HepG2 (cell line): ENCODE data around the gene RASA3. TPM values are rescaled to one million over a fixed set of nuclear protein-coding genes. Genes with fewer than 3 reads are reported as not detected.

Source experiments
- ATAC-seq: fragments of 200-7000 bp; cut with Tn5 transposase; 3 replicates; pipeline ENCODE4 v1.9.1; 2020; ENCODE audit warnings: mild to moderate bottlenecking, moderate library complexity
- BruUV-seq: library from RNA; stranded (reverse); fragments of 400-500 nt; replicated peaks from 2 replicates; lab custom pipeline; 2021; lab: Mats Ljungman, UMichigan
- CTCF ChIA-PET: fragments of 300-600 bp; formaldehyde crosslinking; extraction: SDS; loops from one replicate; lab custom pipeline; 2021; ENCODE audit warnings: low total read pairs, inconsistent platforms, low intra/inter-chr PET ratio; lab: Yijun Ruan, JAX
- POLR2A ChIA-PET: fragments of 350-600 bp; sonication (Branson Sonifier 250); formaldehyde crosslinking; loops from one replicate; lab custom pipeline; 2020; ENCODE audit warnings: antibody characterized with exemption, inconsistent platforms; lab: Yijun Ruan, JAX
- DNase-seq: peaks from one replicate; pipeline ENCODE4 v3.0.0-alpha.2; 2015; ENCODE audit warnings: low spot score
- FAIRE-seq: peaks from 3 replicates; lab custom pipeline; 2011; peaks lifted over from hg19 to GRCh38; lab: Jason Lieb, UNC
- H2AFZ ChIP-seq: one replicate; pipeline ENCODE4 v1.6.1; 2011; ENCODE audit warnings: low read length, inconsistent platforms
- H3K27ac ChIP-seq: fragments of 300-600 bp; 3 replicates; pipeline ENCODE4 v1.8.0; 2011; ENCODE audit warnings: mixed run types, mild to moderate bottlenecking, mixed read lengths, low read length, inconsistent platforms; ENCODE audit not compliant: insufficient read depth; ENCODE audit errors: extremely low read length
- H3K27me3 ChIP-seq, 2 experiments: fragments of 200-600 bp in 1 of 2; 2 replicates in 1 of 2; 3 replicates in 1 of 2; pipeline versions ENCODE4 v1.6.0 to v1.8.0; 2011; ENCODE audit warnings: low read length in 2 of 2, mild to moderate bottlenecking in 2 of 2, moderate library complexity in 2 of 2, inconsistent platforms in 1 of 2; ENCODE audit not compliant: insufficient read depth in 2 of 2, control insufficient read depth in 1 of 2
- H3K36me3 ChIP-seq, 2 experiments: fragments of 200-600 bp in 1 of 2; replicated peaks in 1 of 2; 2 replicates in 1 of 2; 3 replicates in 1 of 2; pipeline versions ENCODE4 v1.5.1 to v1.8.0; 2011; ENCODE audit warnings: low read length in 2 of 2, inconsistent platforms in 1 of 2; ENCODE audit not compliant: insufficient read depth in 2 of 2, control insufficient read depth in 1 of 2
- H3K4me1 ChIP-seq: 2 replicates; pipeline ENCODE4 v1.5.1; 2012; ENCODE audit warnings: low read length, inconsistent platforms; ENCODE audit not compliant: insufficient read depth
- H3K4me2 ChIP-seq: 2 replicates; pipeline ENCODE4 v1.6.0; 2011; ENCODE audit warnings: low read depth, low read length, inconsistent platforms
- H3K4me3 ChIP-seq, 3 experiments: fragments of 200-600 bp in 1 of 3; sonication (generic), shearing (Covaris generic) in 1 of 3; replicated peaks in 1 of 3; 2 replicates each; pipeline ENCODE4 v1.5.1; 2011 to 2016; ENCODE audit warnings: low read length in 3 of 3, inconsistent platforms in 2 of 3, low read depth in 2 of 3, mild to moderate bottlenecking in 2 of 3, control low read depth in 1 of 3, mixed read lengths in 1 of 3; ENCODE audit not compliant: insufficient read depth in 1 of 3
- H3K79me2 ChIP-seq: one replicate; pipeline ENCODE4 v1.6.1; 2011; ENCODE audit warnings: low read length, inconsistent platforms; ENCODE audit not compliant: insufficient read depth
- H3K9ac ChIP-seq: 2 replicates; pipeline ENCODE4 v1.6.0; 2011; ENCODE audit warnings: mild to moderate bottlenecking, low read depth, low read length, inconsistent platforms; ENCODE audit not compliant: insufficient read depth
- H3K9me3 ChIP-seq: 2 replicates; pipeline ENCODE4 v1.5.1; 2012; ENCODE audit warnings: mild to moderate bottlenecking, low read length
- H4K20me1 ChIP-seq: 2 replicates; pipeline ENCODE4 v1.6.0; 2011; ENCODE audit warnings: inconsistent platforms, mild to moderate bottlenecking, low read length, moderate library complexity; ENCODE audit not compliant: insufficient read depth
- CBX2 ChIP-seq, 2 experiments: fragments of 200-600 bp in 1 of 2; sonication (generic); formaldehyde crosslinking in 1 of 2; IDR thresholded peaks; 2 replicates each; pipeline versions ENCODE4 v1.7.0 to v1.8.1; 2018 to 2022; ENCODE audit warnings: low read depth in 2 of 2, low read length in 1 of 2, mild to moderate bottlenecking in 1 of 2, missing genetic modification reagents in 1 of 2
- CENPT ChIP-seq: sonication (generic); formaldehyde crosslinking; IDR thresholded peaks from 2 replicates; pipeline ENCODE4 v1.8.0; 2022; ENCODE audit warnings: low read depth, mild to moderate bottlenecking, moderate library complexity, missing genetic modification reagents
- HOXA5 ChIP-seq: sonication (generic); formaldehyde crosslinking; IDR thresholded peaks from 2 replicates; pipeline ENCODE4 v1.4.0; 2020; ENCODE audit warnings: missing genetic modification reagents
- REPIN1 ChIP-seq: sonication (generic); formaldehyde crosslinking; IDR thresholded peaks from 2 replicates; pipeline ENCODE4 v1.8.0; 2022; ENCODE audit warnings: missing genetic modification reagents, low read depth, mild to moderate bottlenecking, borderline replicate concordance
- RORA ChIP-seq: sonication (generic); formaldehyde crosslinking; IDR thresholded peaks from 2 replicates; pipeline ENCODE4 v1.5.0; 2020; ENCODE audit warnings: mild to moderate bottlenecking, missing genetic modification reagents, moderate library complexity
- ZFAT ChIP-seq: sonication (generic); formaldehyde crosslinking; conservative IDR thresholded peaks from 2 replicates; pipeline ENCODE4 v1.8.1; 2023; ENCODE audit warnings: missing genetic modification reagents, inconsistent platforms
- ZNF17 ChIP-seq: sonication (generic); formaldehyde crosslinking; IDR thresholded peaks from 2 replicates; pipeline ENCODE4 v1.5.0; 2020; ENCODE audit warnings: mild to moderate bottlenecking, missing genetic modification reagents
- ZNF703 ChIP-seq: sonication (generic); formaldehyde crosslinking; IDR thresholded peaks from 2 replicates; pipeline ENCODE4 v1.5.1; 2020; ENCODE audit warnings: missing genetic modification reagents, mild to moderate bottlenecking, moderate library complexity, borderline replicate concordance
- WGBS: methylation state at CpG from one replicate; pipeline ENCODE4 v1.1.6; 2017; ENCODE audit warnings: low lambda C conversion rate; 5-methylcytosine and 5-hydroxymethylcytosine counted together
- in situ Hi-C: cut with HindIII; loops from 2 replicates; pipeline ENCODE4 v1.10.0; 2017; ENCODE audit warnings: low pct_unique_long_range_greater_than_20kb; ENCODE audit not compliant: extremely low pct_ligation_motif_present
- intact Hi-C: fragments of 100-400 bp; cut with micrococcal nuclease; formaldehyde crosslinking; loops from one replicate; pipeline ENCODE4 v1.10.0; 2022; ENCODE audit not compliant: unreplicated experiment
- polyA plus RNA-seq, 8 experiments: library from polyadenylated mRNA; depleted of rRNA in 3 of 8; stranded (reverse) in 7 of 8; unstranded in 1 of 8; fragments of >200 nt; fragmentation: Illumina TruSeq in 4 of 8; extraction: Trizol in 4 of 8; gene quantifications; 2 replicates each; pipeline versions ENCODE4 v1.2.1 to v1.2.3, GENCODE V29; 2011 to 2016; ENCODE audit warnings: low read depth in 4 of 8, missing spikeins in 1 of 8, mixed read lengths in 1 of 8; ENCODE audit not compliant: insufficient read depth in 1 of 8
- total RNA-seq, 5 experiments: library from RNA; depleted of rRNA; stranded (reverse); fragments of >200 nt; fragmentation: Illumina TruSeq; extraction: Trizol; gene quantifications; 2 replicates each; pipeline ENCODE4 v1.2.3, GENCODE V29; 2016; ENCODE audit warnings: low read depth in 1 of 5
- TF ChIP-seq, protein P1 (sequence below): sonication (generic); formaldehyde crosslinking; IDR thresholded peaks from 2 replicates; pipeline ENCODE4 v1.9.0; 2021; ENCODE audit warnings: missing genetic modification reagents, mild to moderate bottlenecking, borderline replicate concordance

Gene RASA3
- total and polyA plus RNA-seq, 2 of the 13 experiments (the other 11 are each of a cell fraction or from before 2014, with no cell fraction given): 0.05 TPM; not detected in 1

DNA sequence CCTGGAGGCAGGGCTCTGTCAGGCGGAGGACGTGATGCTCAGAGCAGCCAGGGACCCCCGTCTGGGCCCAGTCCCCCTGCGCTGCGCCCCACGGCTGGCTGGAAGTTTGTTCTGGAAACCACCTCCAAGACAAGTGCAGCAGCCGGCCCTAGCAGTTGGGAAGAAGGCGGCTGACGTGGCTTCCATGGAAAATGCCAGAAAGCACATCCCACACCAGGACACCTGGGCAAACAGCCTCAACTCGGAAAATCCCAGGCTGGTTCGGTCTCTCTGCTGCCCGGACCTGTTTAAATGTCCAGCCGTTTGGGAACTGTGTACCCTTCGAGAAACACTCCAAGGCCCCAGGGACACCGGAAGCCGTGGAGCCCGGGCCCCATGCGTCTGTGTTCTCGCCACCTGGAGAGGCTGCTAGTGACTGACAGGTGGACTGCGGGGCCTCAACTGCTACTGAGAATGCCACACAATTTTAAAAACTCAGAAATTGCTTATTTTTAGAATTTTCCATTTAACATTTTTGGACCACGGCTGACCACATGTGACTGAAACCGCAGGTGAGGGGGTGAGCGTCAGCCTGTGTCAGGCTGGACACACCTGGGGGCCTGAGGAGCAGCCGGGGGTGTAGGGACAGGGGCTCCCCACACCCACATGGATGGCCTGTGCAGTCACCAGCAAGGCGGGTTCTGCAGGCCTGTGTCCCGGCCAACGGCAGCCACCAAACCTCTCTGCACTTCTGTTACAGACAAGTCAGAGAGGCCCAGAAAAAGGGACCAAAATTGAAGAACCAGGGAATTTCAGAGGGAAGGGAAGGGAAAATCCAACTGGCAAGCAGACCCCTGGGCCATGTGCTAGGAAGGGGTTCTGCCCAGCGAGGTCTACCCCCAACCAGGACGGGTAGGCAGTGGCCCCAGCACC, 31.7 kb downstream of the RASA3 start:
- no peaks in the 10 kb centered on the region for H4K20me1 ChIP-seq
- no peaks in the 10 kb centered on the region for H3K79me2 ChIP-seq
- no peak for FAIRE-seq
- no TSS peak for BruUV-seq
- H3K27me3 ChIP-seq: peaks cover 4 to 37% of the 10 kb centered on the region in 2 experiments; a peak in 4 of 5 replicates
- no peaks in the 10 kb centered on the region for H3K36me3 ChIP-seq
- H3K4me2 ChIP-seq: no peak overlapping the region
- 23% methylated on average over 13 of the region's 29 CpGs for WGBS
- no peaks in the 10 kb centered on the region for H3K9me3 ChIP-seq
- ChIA-PET POLR2A (no interaction called here), CTCF (no interaction called here)
- intact Hi-C loops (loop anchor here (2.0 kb wide), 1 partner anchor 18 kb away; no protein-coding TSS in a partner anchor), in situ Hi-C loops (no loop called here)
- peak; percentile 8 for ATAC-seq
- TF ChIP-seq ZNF17 (no peak), HOXA5 (no peak), CENPT (CRISPR knock-in tag) (no peak), ZNF703 (CRISPR knock-in tag) (no peak), RORA (CRISPR knock-in tag) (no peak), ZFAT (no peak), REPIN1 (CRISPR knock-in tag) (no peak), CBX2 (IDR thresholded peaks at IDR 0.05; ENCODE audit: low read depth, low read length) (no peak), CBX2 (CRISPR knock-in tag; IDR thresholded peaks at IDR 0.05; ENCODE audit: low read depth) (no peak)
- TF ChIP-seq, protein P1, sequence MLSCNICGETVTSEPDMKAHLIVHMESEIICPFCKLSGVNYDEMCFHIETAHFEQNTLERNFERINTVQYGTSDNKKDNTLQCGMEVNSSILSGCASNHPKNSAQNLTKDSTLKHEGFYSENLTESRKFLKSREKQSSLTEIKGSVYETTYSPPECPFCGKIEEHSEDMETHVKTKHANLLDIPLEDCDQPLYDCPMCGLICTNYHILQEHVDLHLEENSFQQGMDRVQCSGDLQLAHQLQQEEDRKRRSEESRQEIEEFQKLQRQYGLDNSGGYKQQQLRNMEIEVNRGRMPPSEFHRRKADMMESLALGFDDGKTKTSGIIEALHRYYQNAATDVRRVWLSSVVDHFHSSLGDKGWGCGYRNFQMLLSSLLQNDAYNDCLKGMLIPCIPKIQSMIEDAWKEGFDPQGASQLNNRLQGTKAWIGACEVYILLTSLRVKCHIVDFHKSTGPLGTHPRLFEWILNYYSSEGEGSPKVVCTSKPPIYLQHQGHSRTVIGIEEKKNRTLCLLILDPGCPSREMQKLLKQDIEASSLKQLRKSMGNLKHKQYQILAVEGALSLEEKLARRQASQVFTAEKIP (CRISPR knock-in tag): no peak
- H3K4me3 ChIP-seq: no peak overlapping the region
- H3K27ac ChIP-seq: no peak overlapping the region
- H3K4me1 ChIP-seq: no peaks in the 10 kb centered on the region
- no peak overlapping the region for H2AFZ ChIP-seq
- no peak overlapping the region for H3K9ac ChIP-seq
- DNase-seq: no peak
